T follicular helper cell (primary cell): ENCODE data around the gene SHROOM3.
"Not testable (repeated sequence)": the region's sequence is repeated elsewhere in the genome, so short reads cannot be mapped to it uniquely, and the experiment has no call there.

Source experiments
- DNase-seq: peaks from one replicate; pipeline ENCODE4 v3.0.0-alpha.2; 2020; ENCODE audit warnings: low read depth

The SHROOM3 gene

DNA sequence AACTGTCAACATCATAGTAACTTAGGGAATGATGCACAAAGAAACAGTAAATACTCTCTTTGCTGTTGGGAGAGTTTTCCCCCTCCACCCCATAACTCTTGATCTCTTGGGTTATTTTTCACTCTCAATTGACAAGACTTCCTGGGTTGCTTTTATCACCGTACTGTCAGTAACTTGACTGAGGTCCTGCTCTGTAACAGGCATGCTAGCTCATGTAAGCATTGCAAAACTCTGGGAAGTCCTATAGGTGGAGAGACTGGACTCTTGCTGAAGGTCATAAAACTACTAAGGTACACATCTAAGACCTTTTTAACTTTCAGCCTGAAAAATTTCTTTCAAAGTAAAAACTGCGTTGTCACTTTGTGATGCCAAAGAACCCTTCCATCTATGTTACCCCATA is 10.9 kb downstream of the SHROOM3 start:
- no peak for DNase-seq

DNA sequence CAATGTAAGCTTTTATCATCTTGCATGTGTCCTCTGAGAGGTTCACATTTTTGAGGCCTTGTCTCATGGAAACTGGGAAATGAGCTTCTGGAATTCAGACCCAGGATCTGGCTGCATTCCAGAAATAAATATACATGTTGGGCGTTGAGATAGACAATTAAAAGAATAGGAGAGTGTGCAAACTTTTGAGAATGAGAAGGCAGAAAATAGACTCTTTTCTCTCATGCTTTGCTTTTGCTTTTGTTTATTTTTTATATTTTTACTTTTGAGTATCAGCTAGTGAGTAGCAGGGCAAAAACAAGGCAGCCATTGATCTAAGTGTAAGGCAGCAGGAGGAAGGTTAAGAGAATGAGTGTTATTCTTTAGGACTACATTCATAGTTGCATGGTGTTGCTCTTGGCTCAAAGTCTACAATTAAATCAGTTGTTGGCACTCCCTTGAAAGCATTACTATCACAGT is 12.4 kb downstream of the SHROOM3 start:
- DNase-seq = no peak

DNA sequence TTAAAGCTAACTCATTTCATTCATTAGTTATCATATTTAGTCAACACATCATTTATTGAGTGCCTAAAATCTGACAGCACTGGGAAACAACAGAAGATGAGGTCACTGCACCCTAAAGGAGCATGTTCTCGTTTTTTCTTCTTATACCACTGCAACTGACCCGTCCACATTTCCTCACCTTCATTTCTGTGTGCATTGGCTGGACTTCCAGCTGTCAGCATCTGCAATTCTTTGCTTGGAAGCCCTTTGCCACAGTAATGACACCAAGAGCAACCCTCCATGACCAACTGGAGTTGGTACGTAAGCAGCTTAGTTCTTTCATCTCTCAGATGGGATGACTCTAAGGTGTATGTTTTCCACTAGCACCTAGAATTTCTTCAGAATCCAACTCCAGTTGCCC is 13.2 kb downstream of the SHROOM3 start:
- DNase-seq = no peak

DNA sequence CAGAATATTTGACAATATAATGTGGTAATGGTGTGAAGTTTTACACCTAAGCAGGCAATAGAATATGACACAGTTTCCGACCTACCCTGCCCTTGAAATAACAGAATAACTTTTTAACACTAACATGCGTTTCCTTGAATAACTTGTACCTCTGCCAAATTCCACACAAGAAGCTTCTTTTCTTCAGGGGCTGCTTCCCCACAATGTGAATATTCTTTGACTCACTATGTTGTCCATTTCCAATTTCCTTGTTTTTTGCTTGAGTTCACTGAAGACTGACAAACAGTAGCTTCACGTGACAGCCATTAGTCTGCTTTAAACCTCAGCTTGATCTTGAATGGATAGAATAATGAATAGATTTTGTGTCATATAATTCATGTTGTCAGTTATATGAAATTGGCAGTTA is 14.3 kb downstream of the SHROOM3 start:
- no peak for DNase-seq

DNA sequence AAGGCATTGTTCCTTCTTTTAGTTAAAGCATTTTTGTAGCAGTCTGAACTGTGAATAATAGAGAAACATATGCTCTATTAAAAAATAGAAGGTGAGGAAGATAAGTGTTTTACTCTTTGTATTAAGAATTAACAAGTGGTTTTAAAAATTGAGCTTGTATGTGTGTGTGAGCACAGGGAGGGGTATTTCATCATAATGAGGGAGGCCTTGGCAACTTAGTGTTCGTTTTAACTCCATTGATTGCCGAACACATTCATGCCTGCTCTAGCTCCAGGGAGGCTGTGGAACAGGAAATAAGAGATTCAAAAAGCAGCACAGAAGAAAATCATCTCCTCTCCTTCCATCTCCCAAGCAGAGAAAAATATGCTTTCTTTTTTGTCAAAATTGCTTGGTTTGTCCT is 14.8 kb downstream of the SHROOM3 start:
- DNase-seq = no peak

DNA sequence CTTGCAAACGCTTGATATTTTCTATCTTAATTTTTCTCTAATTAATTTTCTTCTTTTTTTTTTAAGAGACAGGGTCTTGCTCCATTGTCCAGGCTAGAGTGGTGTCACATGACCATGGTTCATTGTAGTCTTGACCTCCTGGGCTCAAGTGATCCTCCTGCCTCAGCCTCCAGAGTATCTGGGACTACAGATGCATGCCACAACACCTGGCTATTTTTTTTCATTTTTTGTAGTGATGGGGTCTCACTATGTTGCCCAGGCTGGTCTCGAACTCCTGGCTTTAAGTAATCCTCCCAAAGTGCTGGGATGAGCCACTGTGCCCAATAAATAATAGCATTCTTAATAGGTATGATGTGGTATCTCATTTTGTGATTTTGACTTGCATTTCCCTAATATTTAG is 18.2 kb downstream of the SHROOM3 start:
- no peak for DNase-seq

DNA sequence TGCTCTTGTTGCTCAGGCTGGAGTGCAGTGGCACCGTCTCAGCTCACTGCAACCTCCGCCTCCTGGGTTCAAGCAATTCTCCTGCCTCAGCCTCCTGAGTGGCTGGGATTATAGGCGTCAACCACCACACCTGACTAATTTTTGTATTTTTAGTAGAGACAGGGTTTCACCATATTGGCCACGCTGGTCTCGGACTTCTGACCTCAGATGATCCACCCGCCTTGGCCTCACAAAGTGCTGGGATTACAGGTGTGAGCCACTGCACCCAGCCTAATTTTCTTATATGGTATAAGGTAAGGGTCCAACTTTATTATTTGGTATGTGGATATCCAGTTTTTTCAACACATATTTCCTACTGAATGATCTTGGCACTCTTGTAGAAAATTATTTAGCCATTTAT is 19.0 kb downstream of the SHROOM3 start:
- DNase-seq = not testable (repeated sequence)

DNA sequence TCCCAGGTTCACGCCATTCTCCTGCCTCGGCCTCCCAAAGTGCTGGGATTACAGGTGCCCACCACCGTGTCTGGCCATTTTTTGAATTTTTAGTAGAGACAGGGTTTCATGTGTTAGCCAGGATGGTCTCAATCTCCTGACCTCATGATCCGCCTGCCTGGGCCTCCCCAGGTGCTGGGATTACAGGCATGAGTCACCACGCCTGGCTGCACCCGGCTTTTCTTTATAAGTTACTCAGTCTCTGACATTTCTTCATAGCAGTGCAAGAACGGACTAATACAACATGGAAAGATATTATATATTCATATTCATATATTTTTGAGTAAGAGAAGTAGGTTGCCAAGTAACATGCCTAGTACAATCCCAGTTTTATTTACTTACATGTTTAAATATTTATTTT is 22.9 kb downstream of the SHROOM3 start:
- DNase-seq = no peak

DNA sequence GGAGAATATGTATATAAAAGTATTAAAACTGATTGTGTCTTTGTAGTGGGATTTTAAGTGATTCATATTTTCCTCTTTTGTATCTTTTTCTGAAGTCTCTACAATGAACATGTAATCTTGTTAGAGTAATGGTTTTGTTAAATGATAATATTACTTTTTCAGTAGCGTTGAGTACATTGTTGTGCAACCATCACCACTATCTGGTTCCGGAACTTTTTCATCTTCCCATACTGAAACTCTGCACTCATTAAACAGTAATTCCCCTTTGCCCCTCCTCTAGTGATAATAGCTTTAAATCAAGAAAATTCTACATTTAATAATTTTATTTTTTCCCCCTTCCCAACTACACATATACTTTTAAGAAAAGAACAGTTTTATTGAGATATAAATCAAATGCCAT is 23.3 kb downstream of the SHROOM3 start:
- DNase-seq = no peak

DNA sequence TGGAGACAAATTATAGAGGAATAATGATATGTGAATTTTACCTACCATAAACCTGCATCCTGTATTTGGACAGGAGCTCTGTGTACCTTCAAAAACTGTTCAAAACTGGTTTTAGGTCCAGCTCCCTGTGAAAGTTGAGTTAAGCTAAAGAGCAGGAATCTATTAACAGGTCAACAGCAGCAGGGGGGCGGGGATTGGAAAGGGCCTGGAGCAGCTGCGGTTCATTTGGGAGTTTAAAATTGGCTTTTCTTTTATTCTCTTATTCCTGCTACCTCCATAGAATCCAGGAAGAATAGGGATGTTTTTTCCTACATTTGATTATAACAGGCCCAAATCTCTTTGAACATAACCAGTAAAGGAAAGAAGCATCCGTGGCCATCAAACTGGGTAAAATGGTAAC is 23.8 kb downstream of the SHROOM3 start:
- DNase-seq = no peak

DNA sequence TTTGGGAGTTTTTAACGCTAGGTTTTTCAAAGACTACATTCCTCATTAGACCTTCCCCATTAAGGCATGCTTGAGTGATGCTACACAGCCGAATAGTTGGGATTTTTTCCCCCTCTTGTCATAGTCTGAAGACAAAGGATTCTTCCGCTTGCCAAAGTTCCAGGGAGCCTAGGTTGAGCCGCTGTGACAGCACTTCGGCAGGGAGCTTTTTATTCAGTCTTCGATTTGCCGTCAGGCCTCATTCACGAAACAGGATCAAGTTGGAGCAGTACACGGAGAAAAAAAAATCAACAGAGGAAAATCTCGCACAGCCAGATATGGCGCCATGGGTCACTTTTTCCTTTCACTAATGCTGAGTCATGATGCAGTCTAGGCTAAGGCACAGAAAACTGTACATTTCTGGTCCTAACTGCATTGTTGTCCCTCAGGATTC is 24.3 kb downstream of the SHROOM3 start:
- DNase-seq = no peak

DNA sequence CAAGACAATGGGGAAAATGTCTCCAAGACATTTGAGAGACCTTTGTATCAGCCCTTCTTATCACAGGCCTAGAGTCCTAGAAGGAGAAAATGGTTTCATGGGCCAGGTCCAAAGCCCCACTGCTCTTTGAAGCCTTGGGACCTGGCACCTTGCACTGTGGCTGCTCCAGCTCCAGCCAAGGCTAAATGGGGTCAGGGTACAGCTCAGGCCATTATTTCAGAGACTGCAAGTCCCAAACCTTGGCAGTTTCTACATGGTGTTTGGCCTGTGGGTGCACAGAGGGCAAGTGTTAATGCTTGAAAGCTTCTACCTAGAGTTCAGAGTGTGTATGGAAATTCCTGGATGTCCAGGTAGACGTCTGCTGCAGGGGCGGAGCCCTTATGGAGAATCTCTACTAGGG is 28.5 kb downstream of the SHROOM3 start:
- DNase-seq = no peak

DNA sequence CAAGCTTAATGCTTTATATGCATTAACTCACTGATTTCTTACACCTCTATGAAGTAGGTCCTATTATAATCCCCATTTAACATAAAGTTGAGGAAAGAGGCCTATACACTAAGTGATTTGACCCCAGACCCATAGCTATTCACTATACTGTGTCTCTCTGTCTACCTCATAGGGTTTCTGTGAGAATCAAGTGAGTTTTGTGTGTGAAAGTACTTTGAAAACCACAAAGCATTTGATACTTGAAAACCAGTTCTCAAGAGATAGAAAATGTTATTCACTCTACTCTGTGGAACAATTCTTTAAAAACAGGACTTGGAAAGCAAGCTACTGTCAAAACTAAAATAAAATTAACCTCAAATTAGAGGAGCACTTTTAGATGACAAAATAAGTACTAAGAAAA is 35.0 kb downstream of the SHROOM3 start:
- DNase-seq = no peak

DNA sequence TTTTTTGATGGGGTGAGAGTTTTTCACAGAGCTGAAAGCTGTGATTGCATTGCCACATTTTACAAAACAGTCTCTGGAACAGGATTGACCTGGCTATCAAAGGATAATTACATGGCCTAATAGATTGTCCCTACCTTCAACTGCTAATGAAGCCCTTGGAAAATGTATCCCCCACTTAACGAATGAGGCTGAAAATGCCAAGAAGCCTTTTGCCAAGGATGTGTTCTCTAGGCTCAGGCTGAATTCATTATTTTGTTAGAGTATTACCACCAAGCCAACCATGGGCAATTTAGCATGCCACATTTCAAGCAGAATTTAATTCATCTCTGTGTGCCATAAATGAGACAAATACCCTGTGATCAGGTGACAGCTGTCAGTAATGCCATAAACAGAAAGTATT is 35.5 kb downstream of the SHROOM3 start:
- no peak for DNase-seq

DNA sequence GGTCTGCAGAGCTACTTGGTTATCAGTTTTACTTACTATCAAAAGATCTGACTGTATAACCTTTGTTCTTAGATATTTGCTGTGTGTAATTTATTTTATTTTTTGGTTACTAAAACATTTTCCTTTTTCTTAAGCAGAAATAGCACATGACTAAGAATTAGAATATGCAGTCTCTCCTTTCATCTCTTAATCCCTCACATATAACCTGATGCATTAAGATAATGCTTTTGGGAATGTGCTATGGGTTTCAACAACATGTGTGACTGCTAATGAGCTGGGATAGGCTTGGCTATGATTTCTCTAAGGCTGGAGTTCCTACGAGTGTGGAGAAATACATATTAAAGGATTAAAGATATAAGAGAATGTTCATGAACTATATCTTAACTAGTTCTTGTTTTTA is 41.5 kb downstream of the SHROOM3 start:
- no peak for DNase-seq

DNA sequence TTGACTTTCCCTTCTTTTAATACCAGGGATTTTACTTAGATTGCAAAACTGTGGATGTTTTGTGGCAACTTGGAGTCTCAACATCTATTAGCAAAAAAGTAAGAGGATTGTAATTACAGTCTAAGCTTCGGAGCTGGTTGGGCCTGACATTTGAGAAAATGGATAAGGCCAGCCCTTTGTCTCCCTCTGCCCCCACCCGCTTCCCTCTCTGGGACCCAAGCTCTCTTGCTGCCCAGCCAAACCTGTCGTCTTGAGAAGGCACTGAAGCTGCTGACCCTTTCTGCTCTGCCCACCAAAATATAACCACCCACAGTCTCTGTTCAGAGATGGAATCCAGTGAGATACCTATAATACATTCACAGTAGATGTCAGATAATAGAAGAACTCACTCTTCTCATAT is 49.6 kb downstream of the SHROOM3 start:
- no peak for DNase-seq

DNA sequence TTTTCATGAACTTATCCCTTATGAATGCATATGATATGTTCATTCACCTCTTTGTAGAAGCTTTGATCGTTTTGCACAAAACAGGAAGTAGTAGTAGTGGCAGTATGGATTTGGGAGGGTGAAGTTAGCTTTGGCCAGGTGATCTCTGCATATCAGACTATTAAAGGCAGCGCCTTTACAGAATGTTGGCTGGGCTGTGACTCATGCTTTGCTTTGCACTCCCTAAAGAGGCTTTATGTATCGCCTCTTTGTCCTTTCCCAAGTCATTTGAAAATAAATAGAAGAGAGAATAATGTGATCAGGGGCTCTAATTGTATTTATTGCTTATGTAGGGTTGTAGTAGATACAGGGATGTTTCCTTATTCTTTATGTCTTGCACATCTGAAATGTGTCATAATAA is 50.4 kb downstream of the SHROOM3 start:
- no peak for DNase-seq

DNA sequence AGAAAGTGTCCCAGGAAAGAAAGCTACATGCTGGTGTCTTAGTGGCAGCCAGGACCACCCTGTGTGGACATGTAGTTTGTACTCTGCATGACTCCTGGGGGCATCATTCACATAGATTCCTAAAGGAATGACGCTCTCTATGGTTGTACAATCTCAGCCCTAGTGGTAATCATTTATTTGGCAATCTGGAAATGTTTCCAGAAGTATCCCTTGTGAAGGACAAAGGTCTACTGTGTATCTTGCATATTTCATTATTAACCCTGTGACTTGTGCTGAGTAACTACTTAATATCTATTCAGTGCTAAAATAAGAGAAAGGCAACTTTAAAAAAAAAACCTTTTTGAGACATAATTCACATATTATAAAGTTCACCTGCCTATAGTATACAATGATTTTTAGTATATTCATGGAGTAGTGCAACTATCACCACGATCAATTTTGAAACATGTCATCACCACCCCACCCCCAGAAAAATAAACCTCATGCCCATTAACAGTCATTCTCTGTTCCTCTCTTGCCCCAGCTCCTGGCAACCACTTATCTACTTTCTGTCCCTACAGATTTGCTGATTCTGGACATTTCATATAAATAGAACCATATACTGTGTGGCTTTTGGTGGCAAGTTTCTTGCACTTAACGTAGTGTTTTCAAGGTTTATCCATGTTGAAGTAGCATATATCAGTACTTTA is 51.7 kb downstream of the SHROOM3 start:
- DNase-seq = no peak

DNA sequence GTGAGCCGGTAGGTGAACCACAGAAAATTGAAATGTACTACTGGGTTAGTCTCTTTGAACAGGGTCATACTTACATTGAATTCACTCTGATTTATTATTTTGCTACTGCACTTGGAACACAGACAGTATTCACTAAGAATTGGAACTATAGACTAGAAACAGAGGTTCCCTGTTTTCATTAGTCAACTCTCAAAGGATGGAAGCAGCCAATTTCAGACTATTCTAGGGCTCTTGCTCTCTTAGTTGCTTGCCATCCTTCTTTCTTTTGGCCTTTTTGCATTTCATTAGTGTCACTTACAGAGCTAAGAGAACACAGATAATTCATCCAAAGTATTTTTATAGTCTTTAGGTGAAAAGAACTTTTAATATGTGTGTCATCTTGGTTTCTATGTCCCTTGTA is 52.6 kb downstream of the SHROOM3 start:
- DNase-seq = no peak

DNA sequence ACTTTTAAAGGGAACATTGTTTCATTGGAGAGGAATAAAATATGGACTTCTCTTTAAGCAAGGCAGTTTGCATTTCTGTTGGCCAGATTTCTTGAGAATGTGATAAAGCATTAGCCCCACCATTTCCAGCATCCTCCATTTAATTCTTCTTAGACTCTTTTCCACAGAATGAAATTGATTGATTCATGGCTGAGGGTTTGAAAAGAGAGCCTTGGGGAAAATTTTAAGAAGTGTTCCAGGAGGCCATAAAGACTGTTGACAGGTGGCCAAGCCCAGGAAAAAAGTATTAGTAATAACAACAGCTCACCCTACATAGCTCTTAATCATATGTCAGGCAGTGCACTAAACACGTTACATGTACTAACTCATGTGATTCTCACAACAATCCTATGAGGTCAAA is 53.4 kb downstream of the SHROOM3 start:
- no peak for DNase-seq

DNA sequence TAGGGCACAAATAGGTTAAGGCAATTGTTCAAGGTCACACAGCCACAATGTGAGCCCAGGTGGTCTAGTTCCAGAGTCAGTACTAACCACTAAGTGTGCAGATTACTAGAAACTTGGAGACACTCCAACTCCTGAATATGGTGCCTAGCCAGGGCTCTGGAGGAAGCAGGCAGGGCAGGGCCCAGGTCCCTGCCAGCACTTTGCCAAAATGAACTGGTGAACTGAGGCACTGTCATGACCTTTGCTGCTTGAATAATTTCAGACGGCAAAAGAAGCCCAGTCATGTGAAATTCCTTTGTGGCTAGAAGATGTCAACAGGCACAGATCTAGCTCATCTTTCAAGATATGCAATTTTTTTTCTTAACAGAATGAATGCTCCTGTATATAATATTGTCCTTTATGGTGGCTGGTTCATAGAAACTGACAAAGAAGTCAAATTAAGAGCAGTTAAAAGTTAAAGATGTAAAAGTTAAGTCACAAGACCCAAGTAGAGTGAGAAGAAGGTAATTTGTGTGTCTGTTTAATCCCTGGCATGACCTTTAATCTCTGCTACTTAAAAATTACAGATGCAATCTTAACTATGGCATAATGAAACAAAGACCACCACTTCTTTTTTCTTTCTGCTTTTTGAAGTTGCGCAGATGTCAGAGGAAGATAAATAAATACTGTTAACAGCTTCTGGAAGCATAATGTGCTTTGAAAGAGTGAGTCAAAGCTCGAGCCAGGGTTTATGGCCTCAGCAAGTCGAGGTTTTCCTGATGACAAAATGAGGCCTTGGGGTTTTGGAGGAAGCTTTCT is 54.1 kb downstream of the SHROOM3 start:
- DNase-seq = no peak

DNA sequence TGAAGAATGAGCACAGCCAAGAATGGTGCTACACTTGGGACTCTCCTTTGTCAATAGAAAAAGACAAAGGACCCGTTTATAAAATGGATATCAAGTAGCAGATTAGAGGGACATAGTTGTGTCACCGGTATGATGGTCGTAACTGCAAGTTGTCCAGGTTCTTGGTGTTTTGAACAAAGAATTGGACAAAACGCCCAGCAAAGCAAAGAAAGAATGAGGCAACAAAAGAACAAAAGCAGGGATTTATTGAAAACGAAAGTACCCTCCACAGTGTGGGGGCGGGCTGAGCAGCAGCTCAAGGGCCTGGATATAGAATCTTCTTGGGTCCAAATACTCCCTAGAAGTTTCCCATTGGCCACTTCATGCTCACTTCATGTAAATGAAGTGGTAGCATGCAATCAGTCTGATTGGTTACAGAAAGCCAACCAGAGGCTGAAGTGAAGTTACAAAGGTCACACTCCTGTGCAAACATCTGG is 54.7 kb downstream of the SHROOM3 start:
- DNase-seq = no peak

DNA sequence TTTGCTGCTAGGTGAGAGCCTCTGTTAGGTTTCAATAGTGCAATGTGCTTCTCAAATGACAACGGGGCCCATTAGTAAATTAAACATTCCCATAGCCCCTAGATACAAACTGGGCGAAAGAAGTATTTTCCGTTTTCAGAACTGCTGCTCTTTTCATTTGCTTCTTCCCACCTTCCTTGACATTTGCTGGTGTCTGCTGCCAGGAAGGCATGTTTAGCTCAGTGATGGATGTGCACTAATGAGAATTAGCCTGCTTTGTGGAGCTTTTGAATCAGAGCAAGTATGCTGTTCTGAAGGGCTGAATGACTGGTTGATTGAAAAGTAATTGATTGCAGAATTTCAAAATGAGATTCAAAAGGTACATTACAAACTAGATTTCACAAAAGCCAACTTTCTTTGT is 57.0 kb downstream of the SHROOM3 start:
- no peak for DNase-seq

DNA sequence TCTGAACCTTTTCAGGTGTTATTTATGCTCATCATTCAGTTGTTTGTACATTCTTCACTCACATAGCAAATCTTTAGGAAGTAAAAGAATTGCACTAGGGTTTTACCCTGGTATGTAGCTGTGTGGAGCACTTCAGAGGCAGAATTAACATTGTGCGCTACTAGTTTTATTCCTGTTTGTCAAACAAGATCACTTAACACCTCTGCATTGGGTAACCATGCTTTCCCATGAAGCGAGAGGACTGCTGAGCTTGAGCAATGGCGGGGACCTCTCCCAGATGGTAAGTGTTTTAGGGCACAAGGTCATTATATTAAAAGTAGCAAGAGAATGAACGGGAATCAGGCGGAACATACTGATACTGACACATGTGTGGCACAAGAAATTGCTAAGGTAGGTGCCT is 59.2 kb downstream of the SHROOM3 start:
- DNase-seq = no peak
